DMS79 (cell line): ENCODE results near the gene ANKLE1.
"Not testable (repeated sequence)": the region's sequence is repeated elsewhere in the genome, so short reads cannot be mapped to it uniquely, and the experiment has no call there.

ENCODE experiments used
- DNase-seq: peaks from one replicate; lab custom pipeline; 2025; lab: John Stamatoyannopoulos, UW

The ANKLE1 gene

DNA sequence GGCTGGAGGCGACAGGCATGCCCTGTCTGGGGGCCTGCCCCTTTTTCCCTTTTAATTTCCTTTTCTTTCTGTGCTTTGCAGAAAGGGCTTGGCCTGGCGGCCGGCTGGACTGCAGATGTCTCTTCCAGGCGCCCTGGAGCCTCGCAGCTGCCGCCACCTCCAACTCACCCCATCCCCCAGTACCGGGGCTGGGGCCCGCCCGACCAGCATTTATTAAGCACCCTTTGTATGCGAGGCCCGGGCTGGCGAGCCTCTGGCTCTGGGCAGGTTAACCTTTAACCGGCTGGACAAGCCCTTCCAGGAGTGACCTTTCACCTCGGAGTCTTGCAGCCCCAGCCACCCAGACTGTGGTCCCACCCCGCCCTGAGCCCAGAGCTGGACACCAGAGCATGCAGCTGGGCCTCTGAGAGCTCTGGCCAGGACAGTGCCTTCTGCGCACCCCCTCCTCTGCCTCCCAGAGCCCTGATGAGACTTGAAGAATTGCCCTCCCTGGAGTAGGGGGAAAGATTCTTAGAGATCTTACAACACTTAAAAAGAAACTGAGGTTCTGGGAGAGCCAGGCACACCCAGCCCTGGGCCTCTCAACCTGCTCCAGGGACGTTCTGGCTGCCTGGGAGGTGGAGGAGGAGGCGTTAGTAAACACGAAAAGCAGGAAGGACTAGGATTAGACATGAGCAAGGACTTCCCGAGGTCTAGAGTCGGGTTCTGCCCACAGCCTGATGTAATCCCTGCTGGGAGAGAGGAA is 34.8 kb upstream of the ANKLE1 start:
- no peak for DNase-seq

DNA sequence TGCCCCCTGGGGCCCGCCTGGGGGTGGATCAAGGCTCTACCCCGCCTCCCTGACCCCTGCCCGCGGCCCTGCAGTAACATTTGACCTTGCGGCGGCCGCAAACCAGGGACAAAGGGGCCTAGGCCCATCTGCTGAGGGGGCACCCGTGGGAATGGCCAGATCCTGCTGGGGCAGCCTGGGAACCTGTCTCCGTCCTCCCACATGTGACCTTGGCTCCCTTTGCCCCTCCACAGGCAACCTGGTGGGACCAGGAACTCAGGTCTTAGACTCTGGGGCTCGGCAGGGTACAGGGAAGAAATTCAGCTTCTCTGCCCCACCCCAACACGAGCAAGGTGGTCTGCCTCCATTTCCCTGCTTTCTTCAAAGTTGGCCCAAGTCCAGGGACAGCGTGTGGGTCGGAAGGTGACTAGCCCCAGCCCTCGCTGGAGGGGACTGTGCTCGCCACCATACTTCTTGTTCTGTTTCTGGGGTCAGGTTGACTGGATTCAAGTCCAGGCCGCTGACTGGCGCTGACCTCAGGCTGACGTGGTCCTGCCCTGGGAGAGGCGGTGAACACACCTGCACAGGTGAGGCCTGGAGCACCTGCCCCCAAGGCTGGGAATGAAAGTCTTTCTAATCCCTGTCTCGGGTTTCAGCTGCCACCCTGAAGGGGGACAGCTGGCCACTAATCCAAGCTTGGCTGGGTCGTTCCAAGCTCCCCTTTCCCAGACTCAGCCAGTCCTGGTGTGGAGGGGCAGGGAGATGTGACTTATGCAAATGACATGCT is 33.5 kb upstream of the ANKLE1 start:
- DNase-seq, result peak; percentile 57

DNA sequence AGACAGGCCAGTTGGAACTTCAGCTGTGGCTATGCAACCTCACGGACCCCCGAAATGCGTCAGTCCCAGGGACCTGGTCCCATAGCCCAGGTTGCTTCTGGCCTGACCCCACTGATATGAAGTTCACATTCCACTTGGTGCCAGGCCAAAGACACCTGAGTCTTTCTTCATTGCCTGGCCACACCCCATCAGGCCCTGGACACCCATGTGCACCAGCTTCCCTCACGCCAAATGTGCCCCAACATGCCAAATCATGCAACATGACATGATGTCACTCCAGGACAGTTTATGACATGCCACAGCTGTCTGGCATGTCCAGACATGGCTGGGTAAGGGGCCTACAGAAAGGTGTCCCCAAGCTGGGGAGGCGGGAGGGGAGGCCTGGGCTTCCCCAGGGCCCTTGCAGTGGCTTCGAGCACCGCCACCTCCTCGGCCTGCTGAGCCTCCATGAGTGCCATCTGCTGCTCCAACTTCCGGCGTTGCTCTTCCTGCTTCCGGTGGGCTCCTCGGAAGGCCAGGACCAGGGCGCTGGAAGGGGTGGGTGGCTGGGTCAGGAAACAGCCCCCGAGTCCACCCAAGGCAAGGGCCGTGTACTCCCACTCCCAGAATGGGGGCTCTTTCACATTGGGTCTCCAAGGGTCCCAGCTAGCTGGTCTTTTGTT is 31.7 kb upstream of the ANKLE1 start:
- DNase-seq, result no peak

DNA sequence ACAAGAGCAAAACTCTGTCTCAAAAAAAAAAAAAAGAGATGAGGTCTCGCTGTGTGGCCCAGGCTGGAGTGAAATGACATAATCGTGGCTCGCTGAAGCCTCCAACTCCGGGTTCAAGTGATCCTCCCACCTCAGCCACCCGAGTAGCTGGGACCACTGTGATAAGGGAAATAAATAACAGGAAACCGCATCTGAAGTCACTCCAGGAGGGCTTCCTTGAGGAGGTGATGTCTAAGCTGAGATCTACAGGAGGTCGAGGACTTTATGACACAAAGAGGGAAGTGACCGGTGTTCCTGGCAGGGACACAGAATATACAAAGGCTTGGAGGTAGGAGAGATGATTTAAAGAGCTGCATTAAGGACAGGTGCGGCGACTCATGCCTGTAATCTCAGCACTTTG is 27.1 kb upstream of the ANKLE1 start:
- DNase-seq, result no peak

DNA sequence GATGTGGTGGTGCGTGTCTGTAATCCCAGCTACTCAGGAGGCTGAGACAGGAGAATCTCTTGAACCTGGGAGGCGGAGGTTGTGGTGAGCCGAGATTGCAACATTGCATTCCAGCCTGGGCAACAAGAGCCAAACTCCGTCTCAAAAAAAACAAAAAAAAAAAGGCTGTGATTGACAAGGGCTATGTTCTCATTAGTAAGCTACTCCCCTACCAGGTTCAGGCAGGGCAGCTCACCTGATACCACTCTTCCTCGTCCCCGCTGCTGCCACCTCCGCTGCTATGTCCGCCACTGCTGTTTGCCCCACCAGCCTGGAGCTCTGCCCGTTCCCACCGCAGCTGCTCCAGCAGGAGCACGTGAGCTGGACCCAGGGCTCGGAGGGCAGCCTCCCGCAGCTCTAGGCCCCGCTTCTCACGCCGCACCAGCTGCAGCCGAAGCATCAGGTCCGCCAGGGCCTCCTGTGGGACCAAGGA is 26.5 kb upstream of the ANKLE1 start:
- peak; percentile 23 for DNase-seq

- DNase-seq, result no peak
Measured at GRCh38 chr19:17256130-17256529, 25.6 kb upstream of the ANKLE1 start.

DNA sequence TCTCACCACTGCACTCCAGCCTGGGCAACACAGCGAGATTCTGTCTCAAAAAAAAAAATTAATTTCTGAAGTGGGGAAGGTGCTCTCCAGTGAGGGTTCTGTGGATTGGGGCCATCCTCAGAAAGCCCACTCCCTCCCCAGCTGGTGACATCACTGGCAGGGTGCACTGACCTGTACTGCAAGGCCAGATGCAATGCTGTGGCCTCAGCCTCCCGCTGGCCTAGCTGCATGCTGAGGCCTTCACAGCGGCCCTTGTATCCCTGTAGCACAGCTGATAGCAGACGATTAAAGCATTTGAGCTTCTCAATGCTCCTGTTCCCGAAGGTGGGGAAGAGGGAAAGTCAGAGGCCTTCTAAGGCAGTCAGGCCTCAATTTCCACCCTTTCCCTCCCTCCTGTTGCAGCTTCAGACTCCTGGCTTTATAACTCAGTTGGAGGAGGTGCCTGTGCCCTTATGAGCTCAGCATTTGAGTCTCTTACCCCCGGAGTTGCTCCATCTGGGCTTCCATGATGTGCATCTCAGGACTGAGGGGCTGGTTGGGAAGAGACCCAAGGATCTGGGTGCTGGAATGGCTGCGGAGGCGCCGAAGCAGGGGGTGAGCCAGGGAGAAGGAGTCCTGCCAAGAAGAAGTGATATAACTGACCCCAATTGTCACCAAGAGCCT is 22.5 kb upstream of the ANKLE1 start:
- DNase-seq, result no peak

- DNase-seq, result no peak
Measured at GRCh38 chr19:17259934-17260333, 21.8 kb upstream of the ANKLE1 start.

DNA sequence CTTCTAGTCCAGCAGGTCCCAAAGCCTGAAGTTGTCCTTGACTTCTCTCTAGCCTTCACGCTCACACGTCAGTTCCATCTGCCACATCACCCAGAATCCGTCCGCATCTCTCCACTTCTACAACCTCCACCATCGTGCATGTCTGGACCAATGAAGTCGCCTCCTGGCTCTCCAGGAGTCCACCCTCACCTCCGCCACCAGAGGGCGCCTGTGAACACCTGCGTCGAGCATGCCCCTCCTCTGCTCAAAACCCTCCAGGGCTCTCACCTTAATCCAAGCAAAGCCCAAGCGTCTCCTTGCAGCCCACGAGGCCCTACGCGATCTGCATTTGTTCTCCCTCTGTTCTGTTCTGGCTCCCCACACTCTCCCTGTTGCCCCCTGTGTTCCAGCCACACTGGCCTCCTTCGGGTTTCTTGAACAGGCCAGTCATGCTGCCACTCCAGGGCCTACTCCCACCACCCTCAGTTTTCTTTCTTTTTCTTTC is 20.8 kb upstream of the ANKLE1 start:
- peak; percentile 89 for DNase-seq

DNA sequence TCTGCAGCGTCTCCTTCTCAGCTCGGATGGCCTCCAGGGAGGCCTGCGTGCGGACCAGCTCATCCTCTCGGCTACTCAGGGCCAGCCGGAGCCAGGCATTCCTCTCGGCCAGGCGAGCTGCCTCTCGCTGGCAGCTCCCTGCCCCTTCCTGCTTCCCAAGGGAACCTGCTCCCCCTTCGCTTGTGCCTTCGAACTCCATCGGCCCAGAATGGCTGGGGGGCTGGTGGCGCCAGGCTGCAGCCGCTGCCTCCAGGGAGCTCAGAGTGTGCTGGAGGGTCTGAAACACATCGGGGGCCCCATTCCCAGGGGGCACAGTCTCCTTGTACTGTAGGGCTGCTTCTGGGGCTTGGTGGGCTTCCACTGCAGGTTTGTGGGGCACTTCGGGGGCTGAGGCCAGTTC is 19.1 kb upstream of the ANKLE1 start:
- no peak for DNase-seq

DNA sequence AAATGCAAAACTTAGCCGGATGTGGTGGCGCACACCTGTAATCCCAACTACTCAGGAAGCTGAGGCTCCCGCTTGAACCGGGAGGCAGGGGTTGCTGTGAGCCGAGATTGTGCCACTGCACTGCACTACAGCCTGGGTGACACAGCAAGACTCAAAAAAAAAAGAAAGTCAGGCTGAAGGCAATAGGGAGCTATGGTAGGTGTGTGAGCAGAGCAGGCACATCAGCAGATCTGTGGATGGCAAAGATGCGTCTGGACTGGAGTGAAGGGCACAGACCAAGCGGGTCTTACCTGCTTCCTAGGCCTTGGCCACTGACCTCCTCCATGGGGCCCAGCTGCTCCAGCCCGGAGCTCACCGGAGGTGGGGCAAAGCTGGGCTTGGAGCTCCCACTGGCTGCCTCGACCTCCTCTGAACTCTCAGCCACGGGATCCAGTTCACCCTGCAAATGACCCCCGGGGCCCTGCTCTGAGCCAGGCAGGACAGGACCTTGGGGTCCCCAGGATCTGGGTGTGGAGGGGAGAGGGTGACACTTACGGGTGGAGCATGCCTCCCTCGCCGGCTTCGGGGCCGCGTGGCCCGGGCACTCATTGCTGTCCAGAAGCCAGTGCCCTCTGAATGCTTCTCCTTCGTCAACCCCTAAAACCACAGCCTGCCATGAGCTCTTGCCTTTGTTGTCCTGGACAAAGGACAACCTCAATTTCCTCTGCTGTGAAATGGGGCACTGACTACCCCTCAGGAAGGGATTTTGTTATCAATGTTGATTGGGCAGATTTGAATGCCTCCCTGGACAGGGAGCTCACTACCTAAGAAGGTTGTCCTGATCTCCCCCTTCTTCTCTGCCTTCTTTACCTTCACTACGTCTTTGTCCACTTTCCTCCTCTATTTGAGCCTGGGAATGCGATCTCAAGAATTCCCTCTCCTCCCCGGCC is 17.7 kb upstream of the ANKLE1 start:
- DNase-seq, result no peak

- no peak for DNase-seq
Measured at GRCh38 chr19:17264641-17264979, 17.1 kb upstream of the ANKLE1 start, which contains the start of gene USHBP1. TSS of gene USHBP1 (minus strand) at chr19:17264745. CDS start at chr19:17264299, 446 bp downstream.

DNA sequence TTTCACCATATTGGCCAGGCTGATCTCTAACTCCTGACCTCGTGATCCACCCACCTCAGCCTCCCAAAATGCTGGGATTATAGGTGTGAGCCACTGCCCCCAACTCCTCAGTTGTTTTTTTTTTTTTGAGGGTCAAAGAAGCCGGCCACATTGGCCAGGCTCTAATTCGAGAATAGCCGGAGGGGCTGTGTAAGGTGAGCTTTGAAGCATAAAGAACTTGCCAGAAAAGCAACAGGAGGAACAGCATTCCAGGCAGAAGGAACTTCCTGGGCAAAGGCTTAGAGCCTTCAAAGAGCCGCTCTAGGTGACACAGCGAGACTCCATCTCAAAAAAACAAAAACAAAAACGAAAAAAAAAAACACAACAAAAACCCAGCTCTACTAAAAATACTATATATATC is 15.7 kb upstream of the ANKLE1 start:
- DNase-seq, result no peak

DNA sequence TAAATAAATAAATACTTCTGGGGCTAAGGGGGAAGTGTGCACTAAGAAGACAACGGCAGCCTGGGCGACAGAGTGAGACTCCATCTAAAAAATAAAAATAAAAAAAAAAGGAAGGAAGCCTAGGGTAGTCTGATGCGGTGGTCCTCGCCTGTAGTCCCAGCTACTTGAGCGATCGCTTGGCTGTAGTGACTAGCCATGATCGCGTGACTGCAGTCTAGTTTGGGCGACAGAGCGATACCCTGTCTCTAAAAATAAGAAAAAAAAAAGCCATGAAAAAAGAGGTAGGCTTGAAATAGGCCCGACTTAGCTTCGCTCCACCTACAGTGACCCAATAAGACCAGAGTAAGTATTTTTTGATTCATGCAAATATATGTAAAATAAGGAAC is 15.1 kb upstream of the ANKLE1 start:
- no peak for DNase-seq

GRCh38 chr19:17266975-17267788 is 14.5 kb upstream of the ANKLE1 start, which contains the start of gene BABAM1:
TSS of gene BABAM1 (plus strand) at chr19:17267443. CDS start at chr19:17268807, 1,364 bp downstream.
- peak; percentile 95 for DNase-seq

GRCh38 chr19:17268754-17269153 is 12.9 kb upstream of the ANKLE1 start:
- no peak for DNase-seq

- not testable (repeated sequence) for DNase-seq
Measured at GRCh38 chr19:17274892-17275291, 6.8 kb upstream of the ANKLE1 start.

GRCh38 chr19:17275441-17276175 is 6.1 kb upstream of the ANKLE1 start:
- DNase-seq, result no peak

GRCh38 chr19:17279436-17279835 is 2.3 kb upstream of the ANKLE1 start:
- DNase-seq, result no peak
